Right lung (tissue), 5 donors: ENCODE measurements around the gene CDK14. TPM values are rescaled to one million over a fixed set of nuclear protein-coding genes. Genes with fewer than 3 reads are reported as not detected.

ENCODE experiments used
- DNase-seq, 2 donors: peaks; one replicate each; pipeline ENCODE4 v3.0.0-alpha.2; 2013
- polyA plus RNA-seq, 5 donors: library from polyadenylated mRNA; unstranded; fragments of 120-200 nt; gene quantifications; one replicate each; pipeline versions ENCODE4 v1.2.1 to v1.2.3, GENCODE V29; 2013; ENCODE audit warnings: inconsistent platforms in 1 of 5, low replicate concordance in 1 of 5; ENCODE audit not compliant: insufficient read length in 5 of 5, insufficient read depth in 1 of 5

Gene CDK14
- polyA plus RNA-seq, 5 donors, result 19.3 to 34.5 (median 33.5) TPM

- no peak for DNase-seq
Measured at GRCh38 chr7:90678986-90679385, 82.9 kb downstream of the CDK14 start.

GRCh38 chr7:90680484-90680883 is 84.4 kb downstream of the CDK14 start:
- DNase-seq, result no peak

GRCh38 chr7:90681336-90682022 is 85.4 kb downstream of the CDK14 start:
- DNase-seq, result peak in 1 of 2 donors; percentile 40

GRCh38 chr7:90686146-90686545 is 90.0 kb downstream of the CDK14 start:
- no peak for DNase-seq

- DNase-seq, result no peak
Measured at GRCh38 chr7:90688810-90689209, 92.7 kb downstream of the CDK14 start.

- no peak for DNase-seq
Measured at GRCh38 chr7:90689260-90689659, 93.1 kb downstream of the CDK14 start.

GRCh38 chr7:90690159-90690858 is 94.2 kb downstream of the CDK14 start:
- no peak for DNase-seq

- DNase-seq, result no peak
Measured at GRCh38 chr7:90692396-90692795, 96.3 kb downstream of the CDK14 start.

GRCh38 chr7:90692947-90693346 is 96.8 kb downstream of the CDK14 start:
- no peak for DNase-seq

GRCh38 chr7:90693939-90694338 is 97.8 kb downstream of the CDK14 start:
- no peak for DNase-seq

GRCh38 chr7:90698616-90699015 is 102.5 kb downstream of the CDK14 start:
- DNase-seq, result no peak

- no peak for DNase-seq
Measured at GRCh38 chr7:90701021-90701420, 104.9 kb downstream of the CDK14 start.

- no peak for DNase-seq
Measured at GRCh38 chr7:90701771-90702170, 105.7 kb downstream of the CDK14 start.

GRCh38 chr7:90705391-90706071 is 109.4 kb downstream of the CDK14 start:
- no peak for DNase-seq

GRCh38 chr7:90706072-90706716 is 110.1 kb downstream of the CDK14 start:
- DNase-seq, result no peak

GRCh38 chr7:90708841-90709317 is 112.8 kb downstream of the CDK14 start:
- no peak for DNase-seq

GRCh38 chr7:90709501-90710465 is 113.7 kb downstream of the CDK14 start:
- DNase-seq, result no peak

GRCh38 chr7:90710466-90710850 is 114.3 kb downstream of the CDK14 start:
- no peak for DNase-seq

GRCh38 chr7:90713628-90714027 is 117.5 kb downstream of the CDK14 start:
- DNase-seq, result no peak

- DNase-seq, result no peak
Measured at GRCh38 chr7:90715067-90715466, 118.9 kb downstream of the CDK14 start.
